Activated CD4-positive, alpha-beta T cell treated with anti-CD3 and anti-CD28 coated beads, Interleukin-2, amount 50 U/mL, for 16 hours (primary cell): Measurements from ENCODE around the gene FGFBP2.
"Not testable (repeated sequence)": the region's sequence is repeated elsewhere in the genome, so short reads cannot be mapped to it uniquely, and the experiment has no call there.

ENCODE experiments used
- DNase-seq: peaks from one replicate; pipeline ENCODE4 v3.0.0-alpha.2; 2020

The FGFBP2 gene

GRCh38 chr4:15926486-15926885 is 36.5 kb downstream of the FGFBP2 start:
- DNase-seq = no peak

- no peak for DNase-seq
Observed at GRCh38 chr4:15925830-15926229, 37.1 kb downstream of the FGFBP2 start.

- DNase-seq = no peak
Observed at GRCh38 chr4:15921592-15921932, 41.4 kb downstream of the FGFBP2 start.

DNA sequence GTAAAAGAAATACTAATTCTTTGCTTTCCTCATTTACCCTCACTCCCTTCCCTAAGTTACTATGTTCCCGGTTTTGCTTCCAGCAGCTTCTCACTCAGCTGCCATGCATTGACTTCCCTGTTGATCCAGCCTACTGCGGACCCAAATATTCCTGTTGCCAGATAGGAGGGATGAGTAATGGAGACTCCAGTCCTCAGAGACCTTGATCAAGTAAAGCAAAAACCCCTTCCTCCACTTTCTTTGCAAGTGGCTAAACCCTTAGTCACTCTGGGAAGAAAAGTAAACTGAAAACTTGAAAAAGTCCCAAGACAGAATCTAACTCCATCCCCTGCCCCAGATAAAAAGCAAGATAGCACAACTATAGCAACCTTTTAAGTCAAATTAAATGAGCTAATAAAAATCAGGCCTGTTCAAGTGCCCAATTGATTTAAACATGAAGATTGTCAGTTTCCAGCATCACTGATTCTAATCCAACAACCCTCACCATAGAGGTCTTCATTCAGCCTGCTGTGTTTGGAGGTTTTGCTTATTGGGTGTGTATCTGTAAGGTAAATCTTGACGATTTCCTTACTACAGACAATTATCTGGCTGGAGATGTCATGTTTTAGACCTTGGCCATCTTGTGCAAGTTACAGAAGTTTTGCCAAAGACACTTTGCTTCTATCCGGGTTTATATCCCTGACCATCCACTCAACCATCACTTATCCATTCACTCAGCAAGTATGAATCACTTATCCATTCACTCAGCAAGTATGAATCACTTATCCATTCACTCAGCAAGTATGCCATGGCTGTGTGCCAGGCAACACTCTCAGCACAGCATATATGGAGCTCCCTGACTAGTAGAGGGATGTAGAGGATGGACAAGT is 42.0 kb downstream of the FGFBP2 start:
- no peak for DNase-seq

DNA sequence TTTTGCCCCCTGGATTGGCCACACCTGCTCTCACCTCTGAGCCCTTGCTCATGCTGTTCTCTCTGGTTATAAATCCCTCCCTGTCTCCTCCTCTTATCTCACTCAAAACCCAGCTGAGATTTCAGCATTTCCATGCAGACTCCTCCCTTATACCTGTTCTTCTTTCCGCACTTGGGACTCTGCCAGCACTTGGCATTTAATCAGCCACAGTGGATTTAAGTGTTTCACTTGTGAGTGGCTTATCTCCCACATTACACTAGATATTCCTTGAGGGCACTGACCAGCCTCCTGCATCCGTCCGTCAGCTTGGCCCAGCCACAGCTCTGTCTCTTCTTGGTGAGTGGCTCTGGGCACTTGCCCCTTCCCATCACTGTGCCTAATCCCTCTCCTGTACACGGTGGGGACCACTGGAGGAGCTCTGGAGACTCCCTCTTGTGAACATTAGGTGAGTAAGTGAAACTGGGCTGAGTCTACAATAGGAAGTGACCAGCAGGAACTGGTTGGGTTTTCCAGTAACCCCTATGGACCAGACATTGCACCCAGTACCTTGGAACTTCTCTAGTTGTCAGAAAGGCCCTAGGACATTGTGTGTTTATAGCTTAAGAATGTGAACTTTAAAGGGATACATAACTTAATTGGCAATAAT is 44.4 kb downstream of the FGFBP2 start:
- no peak for DNase-seq

DNA sequence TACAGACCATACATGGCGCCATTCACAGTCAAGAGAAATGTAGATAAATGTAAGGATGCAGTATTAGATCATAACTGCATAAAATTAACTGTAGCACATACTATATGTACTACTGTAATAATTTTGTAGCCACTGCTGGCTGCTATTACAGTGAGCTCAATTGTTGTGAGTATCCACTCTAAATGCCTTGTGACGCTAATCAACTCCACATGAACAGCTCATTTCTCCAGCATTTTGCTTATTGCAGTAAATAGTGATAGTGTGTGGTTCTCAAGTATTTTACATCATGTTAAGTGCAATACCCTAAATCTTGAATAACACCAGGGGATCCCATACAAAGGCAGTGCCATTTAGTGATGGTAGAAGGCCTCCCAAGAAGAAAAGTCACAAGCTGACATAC is 45.7 kb downstream of the FGFBP2 start:
- DNase-seq = no peak

- not testable (repeated sequence) for DNase-seq
Observed at GRCh38 chr4:15916358-15916757, 46.6 kb downstream of the FGFBP2 start.

GRCh38 chr4:15914736-15915135 is 48.2 kb downstream of the FGFBP2 start:
- DNase-seq = no peak

GRCh38 chr4:15914291-15914690 is 48.7 kb downstream of the FGFBP2 start:
- DNase-seq = no peak

- DNase-seq = no peak
Observed at GRCh38 chr4:15913631-15913970, 49.4 kb downstream of the FGFBP2 start.

DNA sequence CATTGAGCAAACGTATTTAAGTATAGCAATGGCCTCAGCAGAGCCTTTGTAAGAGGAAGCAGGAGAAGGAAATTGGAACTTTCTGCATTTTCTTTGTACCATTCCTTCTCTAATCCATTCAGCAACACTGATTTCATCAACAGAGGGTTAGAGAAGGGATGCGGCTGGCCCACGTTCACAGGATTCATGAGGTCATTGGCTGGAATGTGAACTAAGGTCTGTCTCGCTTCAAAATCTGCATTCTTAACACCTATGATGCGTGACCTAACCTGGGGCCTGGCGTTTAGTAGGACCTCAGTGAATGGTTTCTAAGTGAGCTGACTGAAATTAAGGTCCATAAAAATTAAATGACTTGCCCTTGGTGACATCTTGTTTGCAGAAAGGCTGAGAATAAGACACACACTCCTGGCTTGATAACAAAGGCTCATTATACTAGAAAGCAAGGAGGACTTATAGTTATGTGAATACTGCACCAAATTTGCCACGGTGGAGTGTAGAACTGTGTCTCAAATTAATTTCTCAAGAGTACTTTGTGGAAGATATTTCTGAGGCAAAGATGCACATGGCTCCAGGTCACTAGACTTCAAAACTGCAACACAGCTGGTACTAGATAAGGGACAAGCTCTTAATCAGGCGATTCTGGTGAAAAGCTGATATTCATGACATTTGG is 49.9 kb downstream of the FGFBP2 start:
- DNase-seq = no peak

GRCh38 chr4:15912236-15912635 is 50.7 kb downstream of the FGFBP2 start:
- DNase-seq = no peak
